Fibroblast of villous mesenchyme (primary cell): ENCODE results near the gene EEF2. TPM values are rescaled to one million over a fixed set of nuclear protein-coding genes. Genes with fewer than 3 reads are reported as not detected.
"Not testable (repeated sequence)": the region's sequence is repeated elsewhere in the genome, so short reads cannot be mapped to it uniquely, and the experiment has no call there.

Source experiments
- DNase-seq: peaks from one replicate; pipeline ENCODE4 v3.0.0-alpha.2; 2010; ENCODE audit warnings: low read depth
- H3K4me3 ChIP-seq: 2 replicates; pipeline ENCODE4 v1.5.1; 2011; ENCODE audit warnings: low read depth, mild to moderate bottlenecking, low read length
- total RNA-seq: library from RNA; depleted of rRNA; stranded (reverse); fragments of >200 nt; gene quantifications from 2 replicates; pipeline ENCODE4 v1.2.3, GENCODE V29; 2012
- TF ChIP-seq, protein P1 (sequence below): IDR thresholded peaks from 2 replicates; pipeline ENCODE4 v1.5.1; 2012; ENCODE audit warnings: low read depth, mild to moderate bottlenecking, low read length; ENCODE audit not compliant: insufficient read depth

EEF2 gene
- total RNA-seq, 1 donor, result 1,932 TPM

DNA sequence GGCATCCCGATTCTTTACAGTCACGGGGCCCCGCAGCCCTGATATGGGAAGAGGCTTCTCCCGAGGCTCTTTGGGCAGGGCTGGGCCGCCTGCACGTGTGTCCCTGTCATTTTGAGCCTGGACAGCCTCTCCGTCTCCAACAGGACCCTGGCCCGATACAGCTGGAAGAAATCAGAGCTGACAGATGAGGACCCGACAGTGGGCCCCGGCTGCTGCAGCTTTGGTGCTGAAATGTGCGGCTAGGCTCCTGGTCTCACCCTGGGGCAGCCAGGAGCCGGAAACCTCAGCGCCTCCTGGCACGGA lies 25.5 kb upstream of the EEF2 start:
- H3K4me3 ChIP-seq, result no peak overlapping the region
- TF ChIP-seq, protein P1, sequence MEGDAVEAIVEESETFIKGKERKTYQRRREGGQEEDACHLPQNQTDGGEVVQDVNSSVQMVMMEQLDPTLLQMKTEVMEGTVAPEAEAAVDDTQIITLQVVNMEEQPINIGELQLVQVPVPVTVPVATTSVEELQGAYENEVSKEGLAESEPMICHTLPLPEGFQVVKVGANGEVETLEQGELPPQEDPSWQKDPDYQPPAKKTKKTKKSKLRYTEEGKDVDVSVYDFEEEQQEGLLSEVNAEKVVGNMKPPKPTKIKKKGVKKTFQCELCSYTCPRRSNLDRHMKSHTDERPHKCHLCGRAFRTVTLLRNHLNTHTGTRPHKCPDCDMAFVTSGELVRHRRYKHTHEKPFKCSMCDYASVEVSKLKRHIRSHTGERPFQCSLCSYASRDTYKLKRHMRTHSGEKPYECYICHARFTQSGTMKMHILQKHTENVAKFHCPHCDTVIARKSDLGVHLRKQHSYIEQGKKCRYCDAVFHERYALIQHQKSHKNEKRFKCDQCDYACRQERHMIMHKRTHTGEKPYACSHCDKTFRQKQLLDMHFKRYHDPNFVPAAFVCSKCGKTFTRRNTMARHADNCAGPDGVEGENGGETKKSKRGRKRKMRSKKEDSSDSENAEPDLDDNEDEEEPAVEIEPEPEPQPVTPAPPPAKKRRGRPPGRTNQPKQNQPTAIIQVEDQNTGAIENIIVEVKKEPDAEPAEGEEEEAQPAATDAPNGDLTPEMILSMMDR, result no peak
- DNase-seq, result no peak

GRCh38 chr19:4009990-4010807 lies 24.9 kb upstream of the EEF2 start:
- H3K4me3 ChIP-seq, result peak overlapping the region; percentile 25
- TF ChIP-seq, protein P1, result no peak
- DNase-seq, result peak; percentile 62

DNA sequence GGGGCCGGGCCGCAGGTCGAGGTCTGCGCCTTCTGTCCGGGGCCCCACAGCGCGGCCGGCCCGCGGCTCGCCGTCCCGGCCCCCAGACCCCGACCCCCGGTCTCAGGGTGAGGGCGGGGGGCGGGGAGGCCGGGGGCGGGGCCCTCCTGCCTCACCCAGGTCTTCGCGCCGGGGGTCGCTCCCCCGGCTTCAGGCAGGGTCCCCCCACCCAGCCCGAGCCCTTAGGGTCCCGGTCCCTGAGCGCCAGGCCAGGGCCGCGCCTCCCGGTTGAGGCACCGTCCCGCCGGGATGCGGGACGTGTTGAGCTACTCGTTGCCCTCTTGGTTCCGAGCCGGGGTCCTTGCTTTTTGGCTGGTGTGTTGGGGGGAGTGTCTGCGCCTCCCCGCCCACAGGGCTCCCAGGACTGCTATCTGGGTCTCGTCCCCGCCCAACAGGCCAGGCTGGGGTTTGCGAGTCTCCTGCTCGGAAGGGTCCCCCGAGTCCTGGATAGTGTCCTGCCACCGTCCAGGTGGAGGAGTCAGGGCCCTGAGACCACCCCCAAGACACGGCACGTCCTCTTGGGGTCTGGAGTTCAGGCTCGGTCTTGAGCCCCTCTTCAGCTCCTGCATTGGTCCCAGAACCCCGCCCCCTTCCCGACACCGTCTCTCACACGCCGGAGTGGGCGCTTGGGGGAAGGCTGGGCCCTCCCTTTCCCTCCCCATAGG lies 22.7 kb upstream of the EEF2 start:
- peak overlapping the region; percentile 89 for H3K4me3 ChIP-seq
- TF ChIP-seq, protein P1, result no peak
- no peak for DNase-seq

DNA sequence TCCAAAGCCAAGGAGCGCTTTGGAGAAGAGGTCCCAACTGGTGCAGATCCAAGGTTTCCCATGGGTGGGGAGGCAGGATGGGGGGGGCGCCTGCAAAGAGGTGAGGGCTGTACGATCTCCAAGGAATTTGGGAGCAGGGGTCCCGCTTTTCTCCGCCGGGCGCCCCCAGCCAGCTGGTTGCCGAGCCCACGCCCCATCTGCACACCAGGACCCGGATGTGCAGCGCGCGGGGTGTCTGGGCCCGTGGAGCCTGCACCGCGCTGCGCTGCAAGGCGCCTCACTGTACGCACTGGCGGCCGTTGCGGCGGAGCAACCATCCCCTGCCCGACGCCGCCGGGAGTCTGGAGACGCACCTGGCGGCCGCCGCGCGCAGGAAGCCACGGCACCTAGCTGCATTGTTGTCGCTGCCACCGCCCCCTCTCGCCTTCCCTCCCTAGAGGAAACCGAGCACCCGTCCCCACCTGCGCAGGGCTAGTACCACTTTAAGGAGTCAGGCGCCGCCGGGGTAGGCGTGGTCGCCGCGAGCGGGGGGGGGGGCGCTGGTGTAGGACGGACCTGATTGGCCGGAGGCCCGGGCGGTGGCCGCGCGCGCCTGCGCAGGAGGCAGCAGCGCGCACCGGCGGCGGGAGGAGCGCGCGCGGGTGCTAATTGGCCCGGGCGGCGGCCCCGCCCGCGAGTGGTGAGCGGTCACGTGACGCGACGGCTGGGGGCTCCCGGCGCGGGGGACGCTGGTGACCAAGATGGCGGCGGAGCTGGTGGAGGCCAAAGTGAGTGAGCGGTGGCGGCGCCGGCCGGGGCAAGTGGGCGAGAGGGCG lies 22.0 kb upstream of the EEF2 start, which contains the start of gene PIAS4:
Gene PIAS4, plus strand, starts transcription at position 716 of the 815 bp plus-strand sequence. Its CDS starts 25 bp downstream, at position 741.
- DNase-seq, result peak; percentile 94
- TF ChIP-seq, protein P1, result no peak
- H3K4me3 ChIP-seq, result peak within 1 kb of the TSS; percentile 89

DNA sequence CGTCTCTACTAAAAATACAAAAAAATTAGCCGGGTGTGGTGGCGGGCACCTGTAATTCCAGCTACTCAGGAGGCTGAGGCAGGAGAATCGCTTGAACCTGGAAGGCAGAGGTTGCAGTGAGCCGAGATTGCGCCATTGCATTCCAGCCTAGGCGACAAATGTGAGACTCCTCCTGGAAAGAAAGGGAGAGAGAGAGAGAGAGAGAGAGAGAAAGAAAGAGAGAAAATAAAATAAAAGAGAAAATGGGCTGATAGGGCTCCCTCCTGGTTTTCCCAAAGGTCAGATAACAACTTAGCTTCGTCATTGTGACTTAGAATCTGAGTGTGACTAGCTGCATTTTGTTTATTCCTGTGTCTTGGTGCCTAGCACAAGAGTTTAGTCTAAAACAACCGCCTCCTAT lies 20.2 kb upstream of the EEF2 start:
- DNase-seq, H3K4me3 ChIP-seq: not testable (repeated sequence)

GRCh38 chr19:4000798-4001197 lies 15.5 kb upstream of the EEF2 start:
- H3K4me3 ChIP-seq, DNase-seq: not testable (repeated sequence)

GRCh38 chr19:3998667-3999412 lies 13.6 kb upstream of the EEF2 start:
- not testable (repeated sequence) for H3K4me3 ChIP-seq, DNase-seq

DNA sequence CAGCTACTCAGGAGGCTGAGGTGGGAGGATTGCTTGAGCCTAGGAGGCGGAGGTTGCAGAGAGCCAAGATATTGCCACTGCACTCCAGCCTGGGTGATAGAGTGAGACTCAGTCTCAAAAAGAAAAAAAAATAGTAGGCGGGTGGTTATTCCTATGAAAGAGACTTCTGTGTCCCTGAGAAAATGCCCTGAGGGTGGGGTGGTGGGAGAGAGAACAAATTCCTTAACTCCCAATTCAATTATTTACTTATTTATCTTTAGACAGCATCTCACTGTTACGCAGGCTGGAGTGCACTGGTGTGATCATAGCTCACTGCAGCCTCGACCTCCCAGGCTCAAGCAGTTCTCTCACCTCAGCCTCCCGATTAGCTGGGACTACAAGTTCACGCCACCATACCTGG lies 10.3 kb upstream of the EEF2 start:
- no peak overlapping the region for H3K4me3 ChIP-seq
- DNase-seq, result no peak
- TF ChIP-seq, protein P1, result no peak
